Activated CD4-positive, CD25-positive, alpha-beta regulatory T cell (primary cell): ENCODE data around the gene RSPRY1.
"Not testable (repeated sequence)": the region's sequence is repeated elsewhere in the genome, so short reads cannot be mapped to it uniquely, and the experiment has no call there.

Source experiments
- DNase-seq, 4 experiments: peaks; one replicate each; lab custom pipeline; 2025; lab: John Stamatoyannopoulos, UW

The RSPRY1 gene

DNA sequence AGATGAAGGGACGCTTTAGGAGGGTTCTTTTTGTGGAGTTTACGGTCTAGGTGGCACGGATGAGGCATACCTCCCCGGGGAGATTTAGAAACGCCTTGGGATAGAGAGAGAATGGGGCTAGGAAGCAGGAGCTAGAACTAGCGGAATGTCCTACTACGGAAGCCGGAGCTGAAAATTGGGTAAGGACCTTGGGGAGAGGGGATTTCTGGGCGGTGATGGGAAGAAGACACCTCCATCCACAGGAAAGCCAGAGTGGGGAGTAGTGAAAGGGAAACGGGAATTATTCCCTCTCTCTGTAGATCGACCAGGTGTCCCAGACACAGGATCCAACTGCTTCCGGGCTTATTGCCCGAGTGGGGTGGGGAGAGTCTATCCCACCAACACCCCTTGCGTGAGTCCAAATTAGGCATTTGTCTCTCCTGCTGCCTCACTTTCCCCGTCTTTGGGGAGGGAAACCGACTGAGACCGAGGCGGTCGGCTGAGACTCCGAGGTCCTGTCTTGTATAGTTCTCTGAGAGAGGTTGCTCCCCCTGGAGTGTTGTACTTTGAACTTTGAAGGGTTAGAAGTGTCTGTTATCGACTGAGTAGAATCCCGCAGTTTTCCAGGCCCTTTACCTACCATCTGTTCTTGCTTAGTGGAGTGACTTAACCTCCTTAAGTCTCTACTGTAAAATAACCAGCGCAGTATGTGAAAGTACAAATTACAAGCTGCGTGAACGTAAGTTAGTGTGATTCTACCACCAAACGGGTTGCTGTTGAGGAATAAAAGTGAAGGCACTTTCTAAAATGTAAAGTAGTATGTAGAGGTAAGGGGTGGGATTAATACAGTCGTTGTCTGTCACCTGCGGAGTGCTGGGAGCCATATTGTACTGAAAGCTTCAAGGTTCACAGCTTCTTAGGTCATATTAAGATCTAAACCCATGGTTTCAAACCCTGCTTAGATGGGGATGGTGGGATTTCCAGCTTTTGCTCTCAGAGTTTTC, 1.0 kb downstream of the RSPRY1 start:
- DNase-seq, result no peak

DNA sequence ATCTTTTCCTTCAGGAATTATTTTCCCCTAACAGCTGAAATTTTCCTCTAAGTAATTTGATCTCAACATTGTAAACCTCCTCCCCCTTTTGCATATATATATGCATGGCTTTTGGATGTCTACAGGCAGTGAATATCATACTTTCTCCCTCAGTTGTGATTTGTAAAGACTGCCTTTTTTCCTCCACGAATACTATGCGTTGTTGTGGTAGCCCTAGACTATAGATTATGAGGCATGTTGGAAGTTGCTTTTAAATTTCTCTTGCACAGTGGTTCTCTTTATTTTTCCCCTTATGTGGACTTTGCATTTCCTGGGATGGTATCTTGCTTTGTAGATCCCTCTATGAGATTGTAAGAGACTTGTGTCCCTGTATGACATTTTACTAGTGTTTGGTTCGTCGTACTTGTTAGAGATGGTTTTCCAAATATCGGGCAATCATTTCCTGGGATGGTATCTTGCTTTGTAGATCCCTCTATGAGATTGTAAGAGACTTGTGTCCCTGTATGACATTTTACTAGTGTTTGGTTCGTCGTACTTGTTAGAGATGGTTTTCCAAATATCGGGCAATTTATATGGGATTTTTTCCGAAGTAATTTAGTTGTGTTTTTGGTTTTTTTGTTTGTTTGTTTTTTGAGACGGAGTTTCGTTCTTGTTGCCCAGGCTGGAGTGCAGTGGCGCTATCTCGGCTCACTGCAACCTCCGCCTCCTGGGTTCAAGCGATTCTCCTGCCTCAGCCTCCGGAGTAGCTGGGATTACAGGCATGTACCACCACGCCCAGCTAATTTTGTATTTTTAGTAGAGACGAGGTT, 2.0 kb downstream of the RSPRY1 start:
- DNase-seq, result not testable (repeated sequence)

DNA sequence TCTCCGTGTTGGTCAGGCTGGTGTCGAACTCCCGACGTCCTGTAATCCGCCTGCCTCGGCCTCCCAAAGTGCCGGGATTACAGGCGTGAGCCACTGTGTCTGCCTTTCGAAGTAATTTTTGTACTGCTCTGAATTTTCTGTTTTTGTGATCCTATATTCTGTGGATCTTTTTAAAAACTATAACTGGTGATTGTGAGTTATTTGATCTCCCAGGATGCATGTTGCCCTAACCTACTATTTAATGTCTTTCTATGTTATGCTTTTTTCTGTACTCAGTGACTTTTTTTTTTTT, 2.5 kb downstream of the RSPRY1 start:
- DNase-seq, result no peak

DNA sequence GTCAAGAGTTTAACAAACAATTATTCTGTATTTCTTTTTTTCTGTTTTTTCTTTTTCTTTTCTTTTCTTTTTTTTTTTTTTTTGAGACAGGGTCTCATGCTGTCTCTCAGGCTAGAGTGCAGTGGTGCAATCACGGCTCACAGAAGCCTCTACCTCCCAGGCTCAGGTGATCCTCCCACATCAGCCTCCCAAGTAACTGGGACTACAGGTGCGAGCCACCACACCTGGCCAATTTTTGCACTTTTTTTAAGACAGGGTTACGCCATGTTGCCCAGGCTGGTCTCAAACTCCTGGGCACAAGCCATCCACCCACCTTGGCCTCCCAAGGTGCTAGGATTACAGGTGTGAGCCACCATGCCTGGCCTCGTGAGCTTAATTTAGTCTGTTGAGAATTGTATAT, 3.4 kb downstream of the RSPRY1 start:
- DNase-seq, result not testable (repeated sequence)

DNA sequence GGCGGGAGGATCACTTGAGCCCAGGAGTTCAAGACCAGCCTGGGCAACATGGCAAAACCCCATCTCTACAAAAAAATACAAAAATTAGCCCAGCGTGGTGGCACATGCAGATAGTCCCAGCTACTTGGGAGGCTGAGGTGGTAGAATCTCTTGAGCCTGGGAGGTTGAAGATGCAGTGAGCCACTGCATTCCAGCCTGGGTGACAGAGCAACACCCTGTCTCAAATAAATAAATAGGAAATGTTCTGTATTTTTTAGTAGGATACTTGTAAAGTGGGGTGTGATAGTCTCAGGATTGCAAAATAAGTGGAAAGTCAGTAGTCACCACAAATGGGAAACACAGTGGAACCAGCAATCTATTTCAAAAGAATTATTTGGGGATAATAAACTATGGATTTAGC, 4.0 kb downstream of the RSPRY1 start:
- DNase-seq, result no peak

DNA sequence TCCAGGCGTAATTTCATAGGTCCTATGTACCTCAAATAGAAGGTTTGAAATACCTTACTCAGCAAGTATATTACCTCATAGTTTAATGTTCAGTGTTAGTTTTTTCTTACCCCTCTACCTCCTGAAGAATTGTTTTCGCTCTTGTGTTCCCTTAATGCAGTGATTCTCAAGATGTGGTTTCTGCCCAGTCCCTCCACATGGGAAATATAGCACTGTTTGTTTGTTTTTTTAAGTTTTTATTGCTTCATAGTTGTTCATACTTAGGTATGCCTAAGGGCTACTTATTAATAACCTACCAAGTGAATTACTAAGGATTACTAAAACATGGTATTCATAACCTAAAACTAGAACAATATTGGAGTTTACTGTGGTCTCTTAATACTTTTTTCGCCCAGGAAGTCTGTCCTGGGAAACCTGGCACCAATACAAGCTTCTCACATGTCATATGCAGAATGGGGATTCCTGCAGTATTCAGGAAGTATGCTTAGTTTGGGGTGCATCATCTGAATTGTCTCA, 5.0 kb downstream of the RSPRY1 start:
- DNase-seq, result no peak

DNA sequence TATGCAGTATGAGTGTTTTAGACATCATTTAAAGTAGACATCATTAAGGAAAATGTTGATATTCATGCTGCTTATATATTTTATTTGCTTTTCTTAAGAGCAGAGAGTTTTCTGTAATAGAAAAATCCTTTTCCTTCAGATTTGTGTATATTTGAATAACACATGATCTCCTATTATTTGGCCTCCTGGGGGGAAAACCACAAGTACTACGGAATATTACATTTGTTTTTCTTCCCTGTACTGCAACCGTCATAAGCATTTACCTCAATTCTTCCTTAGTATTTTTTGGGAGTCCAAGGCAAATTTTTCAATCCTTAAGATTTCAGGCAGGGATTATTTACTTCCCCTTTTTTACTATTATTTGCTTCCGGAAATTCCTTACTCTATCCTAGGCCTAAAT, 6.0 kb downstream of the RSPRY1 start:
- DNase-seq, result no peak

DNA sequence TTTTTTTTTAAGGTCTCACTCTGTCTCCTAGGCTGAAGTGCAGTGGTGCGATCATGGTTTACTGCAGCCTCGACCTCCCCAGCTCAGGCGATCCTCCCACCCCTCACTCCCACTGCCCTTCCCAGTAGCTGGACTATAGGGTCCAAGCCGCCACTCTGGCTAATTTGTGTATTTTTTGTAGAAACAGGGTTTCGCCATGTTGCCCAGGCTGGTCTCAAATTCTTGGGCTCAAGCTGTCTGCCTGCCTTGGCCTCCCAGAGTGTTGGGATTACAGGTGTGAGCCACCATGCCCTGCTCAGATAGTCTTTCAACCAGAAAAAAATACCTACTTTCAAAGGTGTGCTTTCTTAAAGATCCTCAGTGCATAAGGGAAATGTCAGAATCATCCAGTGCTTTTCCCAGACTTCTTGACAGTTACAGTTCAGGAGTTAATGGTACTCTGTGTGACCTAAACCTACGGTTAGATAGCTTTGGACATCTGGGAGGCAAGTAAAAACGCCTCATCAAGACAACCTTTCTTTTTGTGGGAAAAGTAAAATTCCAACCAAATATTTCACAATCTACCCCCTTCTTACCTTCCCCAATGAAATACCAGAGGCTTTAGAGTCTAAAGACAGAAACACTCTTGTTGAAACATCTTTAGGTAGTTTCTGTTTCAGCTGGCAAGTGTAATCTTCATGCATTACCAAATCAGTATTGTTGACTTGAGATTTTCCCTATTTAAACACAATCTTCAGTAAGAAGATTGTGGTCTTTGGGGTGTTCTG, 6.8 kb downstream of the RSPRY1 start:
- no peak for DNase-seq

DNA sequence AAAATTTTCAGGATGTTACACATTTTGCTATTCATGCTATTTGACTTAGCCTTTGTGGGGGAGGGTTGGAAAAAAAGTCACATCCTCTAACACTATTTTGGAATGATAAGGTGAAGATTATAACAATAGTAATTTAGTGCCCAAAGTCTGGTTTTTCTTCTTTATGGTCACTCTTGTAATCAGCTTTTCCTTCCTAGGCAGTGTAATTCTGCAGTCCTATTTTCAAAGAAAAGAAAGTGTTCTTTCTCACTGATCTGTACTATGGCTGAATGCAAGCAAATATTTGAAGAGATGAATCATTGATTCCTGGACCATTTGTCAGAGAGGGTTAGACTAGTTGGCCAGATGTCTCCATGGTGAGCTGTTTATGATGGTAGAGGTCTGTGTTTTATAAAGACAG, 8.4 kb downstream of the RSPRY1 start:
- no peak for DNase-seq

DNA sequence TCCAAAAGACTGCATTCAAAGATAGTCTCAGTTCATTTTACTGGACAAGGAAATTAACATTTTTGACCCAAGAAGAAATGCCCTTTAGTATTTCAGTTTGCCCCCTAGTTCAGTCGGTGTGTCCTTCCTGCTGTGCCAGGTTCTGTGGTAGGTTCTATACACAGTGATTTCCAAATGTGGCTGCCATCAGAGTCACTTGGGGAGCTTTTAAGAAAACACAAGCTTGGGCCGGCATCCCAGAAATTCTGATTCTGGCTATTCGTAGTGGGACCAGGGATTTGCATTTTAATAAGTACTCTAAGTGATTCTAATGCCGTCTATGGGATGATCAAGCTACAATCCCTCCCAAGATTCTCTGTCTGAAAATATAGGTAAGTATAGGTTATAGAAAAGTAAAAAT, 10.2 kb downstream of the RSPRY1 start:
- no peak for DNase-seq

DNA sequence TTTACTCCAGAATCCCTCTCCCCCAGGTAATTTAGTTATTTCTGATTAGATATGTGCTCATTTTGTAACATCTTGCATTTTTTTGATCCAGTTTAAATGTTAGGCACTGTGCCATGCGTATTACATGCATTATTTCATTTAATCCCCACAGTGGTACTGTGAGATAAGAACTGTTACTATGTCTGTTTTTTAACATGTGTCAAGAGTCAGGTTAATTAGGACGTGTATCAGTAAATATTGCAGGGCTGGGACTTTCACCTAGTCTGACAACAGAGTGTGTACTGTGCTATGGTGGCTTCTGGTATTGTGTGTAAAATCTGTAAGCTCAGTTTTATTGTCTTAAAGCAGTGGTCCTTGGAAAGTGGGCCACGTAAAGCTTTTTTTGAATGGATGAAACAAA, 10.6 kb downstream of the RSPRY1 start:
- no peak for DNase-seq

DNA sequence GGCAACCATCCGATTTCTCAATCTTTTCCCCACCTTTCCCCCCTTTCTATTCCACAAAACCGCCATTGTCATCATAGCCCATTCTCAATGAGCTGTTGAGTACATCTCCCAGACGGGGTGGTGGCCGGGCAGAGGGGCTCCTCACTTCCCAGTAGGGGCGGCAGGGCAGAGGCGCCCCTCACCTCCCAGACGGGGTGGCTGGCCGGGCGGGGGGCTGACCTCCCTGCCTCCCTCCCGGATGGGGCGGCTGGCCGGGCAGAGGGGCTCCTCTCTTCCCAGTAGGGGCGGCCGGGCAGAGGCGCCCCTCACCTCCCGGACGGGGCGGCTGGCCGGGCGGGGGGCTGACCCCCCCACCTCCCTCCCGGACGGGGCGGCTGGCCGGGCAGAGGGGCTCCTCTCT, 14.2 kb downstream of the RSPRY1 start:
- DNase-seq, result not testable (repeated sequence)

DNA sequence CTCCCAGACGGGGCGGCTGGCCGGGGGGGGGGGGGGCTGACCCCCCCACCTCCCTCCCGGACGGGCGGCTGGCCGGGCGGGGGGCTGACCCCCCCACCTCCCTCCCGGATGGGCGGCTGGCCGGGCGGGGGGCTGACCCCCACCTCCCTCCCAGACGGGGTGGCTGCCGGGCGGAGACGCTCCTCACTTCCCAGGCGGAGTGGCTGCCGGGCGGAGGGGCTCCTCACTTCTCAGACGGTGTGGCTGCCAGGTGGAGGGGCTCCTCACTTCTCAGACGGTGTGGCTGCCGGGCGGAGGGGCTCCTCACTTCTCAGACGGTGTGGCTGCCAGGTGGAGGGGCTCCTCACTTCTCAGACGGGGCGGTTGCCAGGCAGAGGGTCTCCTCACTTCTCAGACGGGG, 14.8 kb downstream of the RSPRY1 start:
- not testable (repeated sequence) for DNase-seq

DNA sequence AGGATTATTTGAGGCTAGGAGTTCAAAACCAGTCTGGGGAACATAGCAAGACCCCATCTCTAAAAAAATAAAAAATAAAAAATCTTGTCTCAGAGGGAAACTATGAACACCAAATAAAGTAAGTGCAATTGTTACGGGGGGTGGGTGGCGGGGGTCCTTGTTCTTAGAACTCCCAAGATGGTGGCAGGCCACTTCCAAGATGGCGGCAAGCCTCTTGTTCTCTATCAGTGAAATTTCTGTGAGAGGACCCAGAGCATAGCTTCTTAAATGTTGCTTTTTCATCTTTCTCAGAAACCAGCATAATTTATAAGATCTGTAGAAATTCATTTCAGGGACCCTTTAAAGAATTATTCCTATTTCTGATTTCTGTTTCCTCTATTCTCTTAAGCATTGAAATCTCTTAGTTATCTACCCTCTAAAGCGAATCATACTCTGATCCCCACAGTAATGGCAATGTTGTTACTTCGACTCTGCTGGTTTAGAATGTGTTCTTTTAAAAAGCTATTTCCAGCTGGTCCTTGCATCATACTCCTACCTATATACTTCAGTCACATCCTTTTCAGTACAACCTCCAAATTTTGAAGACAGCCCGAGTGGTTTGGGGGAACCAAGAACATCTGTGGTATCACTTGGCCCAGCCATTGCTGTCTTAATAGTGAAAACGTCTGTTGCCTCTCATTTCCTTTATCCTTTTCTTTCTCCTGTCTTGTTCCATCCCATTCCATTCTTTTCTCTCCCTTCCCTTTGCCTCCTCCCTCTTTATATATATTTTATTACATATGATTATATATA, 16.2 kb downstream of the RSPRY1 start:
- no peak for DNase-seq

DNA sequence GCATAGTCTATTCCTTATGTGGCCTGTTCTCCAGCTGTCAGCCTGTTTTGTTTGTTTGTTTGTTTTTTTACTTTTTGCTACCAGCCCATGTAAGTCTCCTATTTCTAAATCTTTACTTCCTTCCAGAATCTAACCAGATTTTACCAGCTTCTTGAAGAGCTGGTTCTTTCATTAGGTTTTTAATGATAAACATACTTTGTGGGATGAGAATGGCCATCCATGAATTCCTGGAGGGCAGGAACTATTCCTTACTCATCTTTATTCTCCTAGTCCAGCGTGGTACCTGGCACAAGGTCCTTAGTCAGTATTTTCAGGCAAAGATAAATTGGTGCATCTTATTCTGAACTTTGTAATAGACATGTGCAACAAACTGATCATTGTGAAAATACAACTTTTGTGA, 17.3 kb downstream of the RSPRY1 start:
- no peak for DNase-seq

DNA sequence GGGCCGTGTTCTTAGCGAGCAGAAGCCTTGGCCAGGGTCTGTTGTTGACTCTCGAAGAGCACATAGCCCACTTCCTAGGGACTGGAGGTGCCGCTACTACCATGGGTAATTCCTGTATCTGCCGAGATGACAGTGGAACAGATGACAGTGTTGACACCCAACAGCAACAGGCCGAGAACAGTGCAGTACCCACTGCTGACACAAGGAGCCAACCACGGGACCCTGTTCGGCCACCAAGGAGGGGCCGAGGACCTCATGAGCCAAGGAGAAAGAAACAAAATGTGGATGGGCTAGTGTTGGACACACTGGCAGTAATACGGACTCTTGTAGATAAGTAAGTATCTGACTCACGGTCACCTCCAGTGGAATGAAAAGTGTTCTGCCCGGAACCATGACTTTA, 18.5 kb downstream of the RSPRY1 start:
- DNase-seq, result no peak

DNA sequence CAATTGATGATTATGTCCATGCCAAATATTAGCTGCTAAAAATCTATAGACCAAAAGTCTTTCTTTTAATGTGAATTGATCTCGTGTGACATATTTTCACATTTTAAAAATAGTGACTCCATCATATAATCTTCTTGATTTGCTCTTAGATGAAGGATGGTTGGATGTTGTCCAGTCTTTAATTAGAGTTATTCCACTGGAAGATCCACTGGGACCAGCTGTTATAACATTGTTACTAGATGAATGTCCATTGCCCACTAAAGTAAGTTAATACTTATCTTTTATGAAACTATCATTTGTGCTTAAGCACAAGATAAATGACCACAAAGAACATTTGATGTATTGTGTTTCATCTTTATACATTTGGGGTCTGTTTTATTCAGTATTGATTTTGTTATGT, 22.8 kb downstream of the RSPRY1 start:
- DNase-seq, result no peak

DNA sequence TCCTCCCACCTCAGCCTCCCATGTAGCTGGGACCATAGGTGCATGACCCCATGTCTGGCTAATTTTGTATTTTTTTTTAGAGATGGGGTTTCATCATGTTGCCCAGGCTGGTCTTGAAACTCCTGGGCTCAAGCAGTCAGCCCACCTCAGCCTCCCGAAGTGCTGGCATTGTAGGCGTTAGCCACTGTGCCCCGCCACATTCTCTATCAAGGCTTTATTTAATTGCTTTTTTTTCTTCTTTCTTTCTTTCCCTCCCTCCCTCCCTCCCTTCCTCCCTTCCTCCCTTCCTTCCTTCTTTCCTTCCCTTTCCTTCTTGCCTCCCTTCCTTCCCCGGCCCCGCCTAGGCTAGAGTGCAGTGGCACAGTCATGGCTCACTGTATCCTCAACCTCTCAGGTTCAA, 23.7 kb downstream of the RSPRY1 start:
- DNase-seq, result no peak

DNA sequence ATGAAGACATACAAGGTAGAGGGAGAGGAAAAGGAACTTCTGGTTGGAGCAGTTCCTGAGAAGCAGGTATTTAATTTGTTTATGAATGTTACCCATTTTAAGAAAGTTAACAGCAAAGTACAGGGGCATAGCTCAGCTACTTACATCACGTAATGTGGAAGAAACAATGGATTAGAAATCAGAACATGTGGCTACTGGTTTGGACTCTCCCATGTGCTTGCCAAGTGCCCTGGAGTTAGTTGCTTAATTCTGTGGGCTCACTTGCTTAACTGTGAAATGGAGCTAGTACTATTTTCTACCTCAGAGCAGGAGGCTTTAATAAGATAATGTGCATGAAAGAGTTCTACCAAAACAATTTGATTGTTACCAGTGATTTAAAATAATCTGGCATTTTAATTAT, 27.3 kb downstream of the RSPRY1 start:
- DNase-seq, result no peak

DNA sequence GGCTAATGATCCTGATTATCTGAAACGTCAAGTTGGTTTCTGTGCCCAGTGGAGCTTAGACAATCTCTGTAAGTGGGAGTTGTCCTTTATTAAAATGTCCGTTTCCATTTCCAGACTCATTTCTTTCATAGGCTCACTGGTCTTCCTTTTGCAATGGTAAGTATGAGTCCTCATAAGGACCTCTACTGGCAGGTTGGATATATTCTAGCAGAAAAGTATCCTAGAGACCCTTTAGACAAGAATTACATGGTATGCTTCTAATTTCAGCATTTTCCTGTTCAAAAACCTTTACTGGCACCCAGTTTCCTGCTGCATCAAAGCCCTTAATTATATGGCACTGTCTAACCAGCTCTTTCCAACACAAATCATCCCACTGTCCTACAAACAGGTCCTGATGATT, 30.8 kb downstream of the RSPRY1 start:
- no peak for DNase-seq

DNA sequence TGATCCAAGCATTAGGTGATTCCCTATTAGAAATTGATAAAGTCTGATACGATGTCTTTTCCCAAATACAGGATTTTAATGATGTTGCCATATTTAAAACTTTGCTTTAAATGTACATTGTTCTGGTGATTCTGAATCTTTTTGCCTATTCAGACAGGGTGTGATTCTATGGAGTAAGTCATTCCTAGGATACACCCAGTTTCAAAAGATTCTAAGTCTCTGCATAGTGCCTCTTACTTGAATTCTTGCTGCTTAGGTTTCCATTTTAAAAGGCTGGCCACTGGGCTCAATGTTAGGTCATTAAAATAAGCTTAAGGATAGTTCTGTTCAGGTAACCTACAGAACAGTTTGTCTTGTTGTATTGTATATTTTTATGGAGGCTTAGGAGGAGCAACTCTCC, 36.9 kb downstream of the RSPRY1 start:
- no peak for DNase-seq
